ENCODE results near the gene NUDC.

Gene NUDC

DNA sequence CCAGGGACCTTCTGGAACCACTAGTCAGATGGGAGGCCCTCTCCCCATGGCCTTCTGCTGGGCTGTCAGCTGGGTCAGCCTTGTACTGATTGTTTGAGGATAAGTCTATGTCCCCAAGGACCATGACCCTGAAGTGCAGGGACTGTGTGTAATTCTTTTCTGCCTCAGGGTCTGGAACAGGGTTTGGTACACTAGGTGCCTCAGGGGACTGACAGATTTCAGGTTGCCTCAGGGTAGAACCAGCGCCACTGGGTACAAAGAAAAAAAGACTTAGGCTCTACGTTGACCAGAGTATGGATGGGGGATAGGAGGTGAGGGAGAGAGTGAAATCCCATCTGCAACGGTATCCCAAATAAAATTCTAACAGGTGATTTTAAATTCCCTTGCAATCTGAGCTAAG lies 35.8 kb downstream of the NUDC start:
- no peak overlapping the region for H3K4me3 ChIP-seq (ENCODE audit: low read length)
- H3K9ac ChIP-seq (ENCODE audit: low read length) = no peak overlapping the region
- no peaks in the 10 kb centered on the region for H3K36me3 ChIP-seq (ENCODE audit: control insufficient read depth, low read depth, low read length)
- H3K27ac ChIP-seq (ENCODE audit: low read length) = no peak overlapping the region
- peaks cover 3% of the 10 kb centered on the region for H3K4me1 ChIP-seq (ENCODE audit: control insufficient read depth, low read depth, low read length)
- peaks cover 38% of the 10 kb centered on the region for H3K27me3 ChIP-seq (ENCODE audit: control insufficient read depth, insufficient read depth, low read length)
- no peaks in the 10 kb centered on the region for H3K9me3 ChIP-seq (ENCODE audit: control insufficient read depth, low read depth, low read length)

GRCh38 chr1:26959270-26959669 lies 37.7 kb downstream of the NUDC start:
- Histone ChIP-seq H3K27ac (ENCODE audit: low read length) (no peak overlapping the region), H3K4me1 (ENCODE audit: control insufficient read depth, low read depth, low read length) (peaks cover 3% of the 10 kb centered on the region), H3K4me3 (ENCODE audit: low read length) (peak overlapping the region; percentile 74), H3K9ac (ENCODE audit: low read length) (peak overlapping the region; percentile 62), H3K9me3 (ENCODE audit: control insufficient read depth, low read depth, low read length) (no peaks in the 10 kb centered on the region), H3K27me3 (ENCODE audit: control insufficient read depth, insufficient read depth, low read length) (peaks cover 40% of the 10 kb centered on the region), H3K36me3 (ENCODE audit: control insufficient read depth, low read depth, low read length) (no peaks in the 10 kb centered on the region)

DNA sequence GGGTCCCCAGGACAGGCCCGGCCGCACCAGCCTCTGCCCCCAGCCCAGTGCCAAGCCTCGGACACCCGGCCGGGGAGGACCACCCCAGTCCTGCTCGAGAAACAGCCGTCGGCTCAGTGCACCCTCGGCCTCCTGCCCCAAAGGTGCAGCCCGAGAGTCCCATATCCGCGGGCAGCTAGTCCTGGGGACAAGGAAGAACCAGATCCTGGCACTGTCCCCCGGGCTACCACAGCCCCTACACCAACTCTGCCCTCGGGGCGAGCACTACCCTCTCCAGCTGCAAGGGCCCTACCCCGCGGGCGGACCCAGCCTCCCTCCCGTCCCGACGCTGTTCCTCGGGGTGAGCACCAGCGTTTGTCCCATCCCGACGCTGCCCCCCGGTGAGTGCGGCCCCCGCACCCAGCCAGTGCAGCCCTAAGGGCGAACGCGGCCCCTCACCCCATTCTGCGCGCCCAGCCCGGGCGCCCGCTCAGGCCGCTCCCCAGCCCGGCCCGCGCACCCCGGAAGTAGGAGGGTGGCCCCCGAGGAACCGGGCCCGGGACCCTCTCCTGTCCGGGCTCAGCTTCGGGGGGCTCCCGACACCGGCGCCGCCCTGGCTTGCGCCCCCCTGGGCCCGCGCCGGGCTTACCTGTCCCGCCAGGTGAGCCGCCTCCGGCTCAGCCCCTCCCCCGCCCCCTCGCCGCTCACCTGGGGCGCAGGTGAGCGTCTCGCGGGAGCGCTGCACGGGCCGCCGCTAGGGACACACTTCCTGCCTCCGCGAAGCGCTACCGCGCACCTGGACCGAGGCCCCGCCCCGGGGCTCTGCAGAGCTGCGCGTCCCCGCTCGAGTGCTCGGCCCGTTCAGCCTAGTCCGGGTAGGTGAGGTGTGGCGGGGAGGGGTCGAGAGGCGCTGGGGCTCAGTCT lies 38.4 kb downstream of the NUDC start, which contains the start of gene KDF1:
TSS of gene KDF1 (minus strand) at position 747 of the 903 bp plus-strand sequence. CDS start 8,088 bp downstream, outside the sequence.
- Histone ChIP-seq H3K9me3 (ENCODE audit: control insufficient read depth, low read depth, low read length) (no peaks in the 10 kb centered on the region), H3K4me3 (ENCODE audit: low read length) (peak within 1 kb of the TSS; percentile 74), H3K36me3 (ENCODE audit: control insufficient read depth, low read depth, low read length) (no peaks in the 10 kb centered on the region), H3K27ac (ENCODE audit: low read length) (no peak within 1 kb of the TSS), H3K4me1 (ENCODE audit: control insufficient read depth, low read depth, low read length) (peaks cover 3% of the 10 kb centered on the region), H3K9ac (ENCODE audit: low read length) (peak within 1 kb of the TSS; percentile 62), H3K27me3 (ENCODE audit: control insufficient read depth, insufficient read depth, low read length) (peaks cover 40% of the 10 kb centered on the region)

- Histone ChIP-seq H3K9me3 (ENCODE audit: control insufficient read depth, low read depth, low read length) (no peaks in the 10 kb centered on the region), H3K4me1 (ENCODE audit: control insufficient read depth, low read depth, low read length) (peaks cover 3% of the 10 kb centered on the region), H3K9ac (ENCODE audit: low read length) (peak overlapping the region; percentile 62), H3K27ac (ENCODE audit: low read length) (no peak overlapping the region), H3K27me3 (ENCODE audit: control insufficient read depth, insufficient read depth, low read length) (peaks cover 40% of the 10 kb centered on the region), H3K36me3 (ENCODE audit: control insufficient read depth, low read depth, low read length) (no peaks in the 10 kb centered on the region), H3K4me3 (ENCODE audit: low read length) (peak overlapping the region; percentile 74)
Measured at GRCh38 chr1:26960625-26960966, 39.1 kb downstream of the NUDC start.

- Histone ChIP-seq H3K27ac (ENCODE audit: low read length) (no peak overlapping the region), H3K9ac (ENCODE audit: low read length) (no peak overlapping the region), H3K4me1 (ENCODE audit: control insufficient read depth, low read depth, low read length) (peaks cover 3% of the 10 kb centered on the region), H3K27me3 (ENCODE audit: control insufficient read depth, insufficient read depth, low read length) (peaks cover 40% of the 10 kb centered on the region), H3K9me3 (ENCODE audit: control insufficient read depth, low read depth, low read length) (no peaks in the 10 kb centered on the region), H3K4me3 (ENCODE audit: low read length) (no peak overlapping the region), H3K36me3 (ENCODE audit: control insufficient read depth, low read depth, low read length) (no peaks in the 10 kb centered on the region)
Measured at GRCh38 chr1:26961826-26962225, 40.3 kb downstream of the NUDC start.

DNA sequence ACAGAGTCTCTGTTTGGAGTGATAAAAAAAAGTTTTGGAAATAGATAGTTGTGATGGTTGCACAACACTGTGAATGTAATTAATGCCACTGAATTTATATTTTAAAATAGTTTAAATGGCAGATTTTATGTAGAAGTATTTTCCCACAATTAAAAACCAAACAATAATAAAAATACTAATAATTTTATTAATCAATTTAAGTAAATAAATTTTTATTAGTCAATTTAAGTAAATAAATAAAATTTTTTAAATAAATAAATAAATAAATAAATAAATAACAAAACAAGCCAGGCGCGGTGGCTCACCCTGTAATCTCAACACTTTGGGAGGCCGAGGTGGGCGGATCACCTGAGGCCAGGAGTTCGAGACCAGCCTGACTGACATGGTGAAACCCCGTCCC lies 43.7 kb downstream of the NUDC start:
- no peak overlapping the region for H3K4me3 ChIP-seq (ENCODE audit: low read length)
- H3K27me3 ChIP-seq (ENCODE audit: control insufficient read depth, insufficient read depth, low read length) = peaks cover 22% of the 10 kb centered on the region
- no peak overlapping the region for H3K27ac ChIP-seq (ENCODE audit: low read length)
- H3K9ac ChIP-seq (ENCODE audit: low read length) = no peak overlapping the region
- H3K36me3 ChIP-seq (ENCODE audit: control insufficient read depth, low read depth, low read length) = no peaks in the 10 kb centered on the region
- H3K9me3 ChIP-seq (ENCODE audit: control insufficient read depth, low read depth, low read length) = no peaks in the 10 kb centered on the region
- H3K4me1 ChIP-seq (ENCODE audit: control insufficient read depth, low read depth, low read length) = no peaks in the 10 kb centered on the region

GRCh38 chr1:26965628-26966027 lies 44.1 kb downstream of the NUDC start:
- Histone ChIP-seq H3K4me1 (ENCODE audit: control insufficient read depth, low read depth, low read length) (no peaks in the 10 kb centered on the region), H3K27ac (ENCODE audit: low read length) (no peak overlapping the region), H3K9ac (ENCODE audit: low read length) (no peak overlapping the region), H3K36me3 (ENCODE audit: control insufficient read depth, low read depth, low read length) (no peaks in the 10 kb centered on the region), H3K9me3 (ENCODE audit: control insufficient read depth, low read depth, low read length) (no peaks in the 10 kb centered on the region), H3K4me3 (ENCODE audit: low read length) (no peak overlapping the region), H3K27me3 (ENCODE audit: control insufficient read depth, insufficient read depth, low read length) (peaks cover 18% of the 10 kb centered on the region)

DNA sequence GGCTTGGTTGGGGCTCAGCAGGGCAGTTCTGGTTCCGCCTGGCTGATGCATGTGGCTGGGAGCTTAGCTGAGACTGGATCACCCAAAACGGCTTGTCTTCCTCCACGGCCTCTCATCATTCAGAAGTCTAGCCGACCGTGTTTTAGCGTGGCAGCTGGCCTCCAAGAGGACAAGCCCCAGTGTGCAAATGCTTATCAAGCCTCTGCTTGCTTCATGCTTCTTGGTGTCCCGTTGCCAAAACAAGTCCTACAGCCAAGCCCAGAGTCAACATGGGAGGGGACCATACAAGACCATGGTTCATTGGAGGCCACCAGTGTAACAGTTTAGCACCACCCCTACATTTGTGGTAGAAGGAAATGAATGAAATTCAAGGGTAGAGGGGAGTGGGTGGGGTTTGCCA lies 49.3 kb downstream of the NUDC start:
- H3K27me3 ChIP-seq (ENCODE audit: control insufficient read depth, insufficient read depth, low read length) = no peaks in the 10 kb centered on the region
- H3K36me3 ChIP-seq (ENCODE audit: control insufficient read depth, low read depth, low read length) = no peaks in the 10 kb centered on the region
- no peaks in the 10 kb centered on the region for H3K4me1 ChIP-seq (ENCODE audit: control insufficient read depth, low read depth, low read length)
- no peaks in the 10 kb centered on the region for H3K9me3 ChIP-seq (ENCODE audit: control insufficient read depth, low read depth, low read length)
- no peak overlapping the region for H3K9ac ChIP-seq (ENCODE audit: low read length)
- no peak overlapping the region for H3K27ac ChIP-seq (ENCODE audit: low read length)
- no peak overlapping the region for H3K4me3 ChIP-seq (ENCODE audit: low read length)

GRCh38 chr1:26971590-26971989 lies 50.0 kb downstream of the NUDC start:
- H3K27me3 ChIP-seq (ENCODE audit: control insufficient read depth, insufficient read depth, low read length) = no peaks in the 10 kb centered on the region
- H3K4me3 ChIP-seq (ENCODE audit: low read length) = no peak overlapping the region
- H3K4me1 ChIP-seq (ENCODE audit: control insufficient read depth, low read depth, low read length) = no peaks in the 10 kb centered on the region
- H3K36me3 ChIP-seq (ENCODE audit: control insufficient read depth, low read depth, low read length) = no peaks in the 10 kb centered on the region
- no peaks in the 10 kb centered on the region for H3K9me3 ChIP-seq (ENCODE audit: control insufficient read depth, low read depth, low read length)
- H3K27ac ChIP-seq (ENCODE audit: low read length) = no peak overlapping the region
- no peak overlapping the region for H3K9ac ChIP-seq (ENCODE audit: low read length)

GRCh38 chr1:26972390-26972789 lies 50.8 kb downstream of the NUDC start:
- H3K36me3 ChIP-seq (ENCODE audit: control insufficient read depth, low read depth, low read length) = no peaks in the 10 kb centered on the region
- no peaks in the 10 kb centered on the region for H3K9me3 ChIP-seq (ENCODE audit: control insufficient read depth, low read depth, low read length)
- H3K4me1 ChIP-seq (ENCODE audit: control insufficient read depth, low read depth, low read length) = no peaks in the 10 kb centered on the region
- no peak overlapping the region for H3K27ac ChIP-seq (ENCODE audit: low read length)
- no peak overlapping the region for H3K4me3 ChIP-seq (ENCODE audit: low read length)
- no peak overlapping the region for H3K9ac ChIP-seq (ENCODE audit: low read length)
- H3K27me3 ChIP-seq (ENCODE audit: control insufficient read depth, insufficient read depth, low read length) = no peaks in the 10 kb centered on the region

- Histone ChIP-seq H3K27me3 (ENCODE audit: control insufficient read depth, insufficient read depth, low read length) (no peaks in the 10 kb centered on the region), H3K9ac (ENCODE audit: low read length) (no peak overlapping the region), H3K36me3 (ENCODE audit: control insufficient read depth, low read depth, low read length) (no peaks in the 10 kb centered on the region), H3K4me1 (ENCODE audit: control insufficient read depth, low read depth, low read length) (no peaks in the 10 kb centered on the region), H3K9me3 (ENCODE audit: control insufficient read depth, low read depth, low read length) (no peaks in the 10 kb centered on the region), H3K27ac (ENCODE audit: low read length) (no peak overlapping the region), H3K4me3 (ENCODE audit: low read length) (no peak overlapping the region)
Measured at GRCh38 chr1:26972821-26973220, 51.3 kb downstream of the NUDC start.
